Mucosa of rectum (tissue), 2 donors: ENCODE results near the gene OTUD7B.
A peak's percentile ranks its signal among the peaks of the same experiment; 100 is the strongest.
"Not testable (repeated sequence)": the region's sequence is repeated elsewhere in the genome, so short reads cannot be mapped to it uniquely, and the experiment has no call there.

ENCODE experiments used
- H3K27ac ChIP-seq, 2 donors: one replicate each; pipeline ENCODE4 v1.7.0; 2013; ENCODE audit warnings: inconsistent platforms in 2 of 2, low read depth in 2 of 2, low read length in 2 of 2
- H3K27me3 ChIP-seq, 2 donors: one replicate each; pipeline ENCODE4 v1.7.0; 2013; ENCODE audit warnings: low read length in 2 of 2; ENCODE audit not compliant: control insufficient read depth in 2 of 2, insufficient read depth in 2 of 2
- H3K36me3 ChIP-seq, 2 donors: one replicate each; pipeline ENCODE4 v1.7.0; 2013; ENCODE audit warnings: low read length in 2 of 2; ENCODE audit not compliant: control insufficient read depth in 2 of 2, insufficient read depth in 2 of 2
- H3K4me1 ChIP-seq, 2 donors: one replicate each; pipeline ENCODE4 v1.7.0; 2013; ENCODE audit warnings: low read length in 2 of 2, mild to moderate bottlenecking in 1 of 2; ENCODE audit not compliant: control insufficient read depth in 2 of 2, insufficient read depth in 2 of 2
- H3K4me3 ChIP-seq, 2 donors: one replicate each; pipeline ENCODE4 v1.7.0; 2013; ENCODE audit warnings: low read length in 2 of 2
- H3K9ac ChIP-seq, 2 donors: one replicate each; pipeline ENCODE4 v1.7.0; 2013; ENCODE audit warnings: low read length in 2 of 2, low read depth in 1 of 2, mild to moderate bottlenecking in 1 of 2
- H3K9me3 ChIP-seq, 2 donors: one replicate each; pipeline ENCODE4 v1.7.0; 2013; ENCODE audit warnings: low read length in 2 of 2; ENCODE audit not compliant: control insufficient read depth in 2 of 2
- donor health status: healthy.
- donor health status: Normal muscosa, but diverticular disease.

The OTUD7B gene

DNA sequence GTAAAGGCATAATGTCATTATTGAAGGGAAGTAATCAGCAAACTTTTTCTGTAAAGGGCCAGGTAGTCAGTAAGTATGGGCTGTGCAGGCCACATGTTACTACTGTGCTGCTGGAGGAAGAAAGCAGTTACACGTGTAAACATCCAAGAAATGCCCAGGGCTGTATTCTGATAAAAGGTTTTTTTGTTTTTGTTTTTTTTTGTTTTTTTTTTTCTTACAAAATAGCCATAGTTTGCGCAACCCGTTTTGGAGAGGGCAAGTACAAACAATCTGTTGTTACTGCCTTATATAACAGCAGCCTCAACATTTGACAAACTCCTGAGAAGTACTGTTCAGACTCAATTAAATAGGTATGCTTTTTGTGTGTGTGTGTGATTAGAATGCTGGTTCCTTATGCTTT lies 47.2 kb downstream of the OTUD7B start:
- Histone ChIP-seq H3K9me3 (no peaks in the 10 kb centered on the region), H3K4me1 (no peaks in the 10 kb centered on the region), H3K27me3 (no peaks in the 10 kb centered on the region), H3K9ac (no peak overlapping the region), H3K36me3 (peaks cover 40 to 43% of the 10 kb centered on the region in 2 donors), H3K27ac (no peak overlapping the region), H3K4me3 (no peak overlapping the region)

- Histone ChIP-seq H3K9me3 (no peaks in the 10 kb centered on the region), H3K9ac (no peak overlapping the region), H3K27ac (no peak overlapping the region), H3K36me3 (peaks cover 43 to 46% of the 10 kb centered on the region in 2 donors), H3K27me3 (no peaks in the 10 kb centered on the region), H3K4me3 (no peak overlapping the region), H3K4me1 (no peaks in the 10 kb centered on the region)
Measured at GRCh38 chr1:149962736-149963135, 47.8 kb downstream of the OTUD7B start.

GRCh38 chr1:149962039-149962647 lies 48.4 kb downstream of the OTUD7B start:
- H3K9ac ChIP-seq: peak overlapping the region in 1 of 2 donors; percentile 9
- H3K4me3 ChIP-seq: no peak overlapping the region
- H3K36me3 ChIP-seq: peaks cover 42 to 45% of the 10 kb centered on the region in 2 donors
- peak overlapping the region in 1 of 2 donors; percentile 2 for H3K27ac ChIP-seq
- no peaks in the 10 kb centered on the region for H3K27me3 ChIP-seq
- H3K4me1 ChIP-seq: no peaks in the 10 kb centered on the region
- no peaks in the 10 kb centered on the region for H3K9me3 ChIP-seq

GRCh38 chr1:149957548-149957947 lies 53.0 kb downstream of the OTUD7B start:
- H3K4me3 ChIP-seq, H3K4me1 ChIP-seq, H3K9me3 ChIP-seq, H3K9ac ChIP-seq, H3K27me3 ChIP-seq, H3K27ac ChIP-seq: not testable (repeated sequence)
- H3K36me3 ChIP-seq: peaks cover 16 to 20% of the 10 kb centered on the region in 2 donors

DNA sequence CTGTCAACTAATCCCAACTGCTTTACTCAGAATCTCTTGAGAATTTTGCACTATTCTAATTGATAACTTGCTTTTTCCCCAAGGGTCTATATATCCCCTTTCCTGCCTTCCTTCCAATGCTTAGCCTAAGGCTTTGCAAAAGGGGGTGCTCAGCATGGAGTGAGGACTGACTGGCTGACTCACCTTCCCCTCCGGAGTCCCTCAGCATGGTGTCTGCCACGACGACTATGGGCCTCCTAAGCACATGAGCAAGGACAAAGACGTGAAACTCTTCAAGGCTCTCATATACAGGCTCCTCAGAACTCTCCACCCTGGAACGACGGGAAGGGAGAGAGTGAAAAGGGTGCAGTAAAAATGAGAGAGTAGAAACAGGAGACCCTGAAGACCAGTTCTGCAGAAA lies 60.6 kb downstream of the OTUD7B start:
- Histone ChIP-seq H3K4me1 (no peaks in the 10 kb centered on the region), H3K27ac (no peak overlapping the region), H3K36me3 (peaks cover 23 to 27% of the 10 kb centered on the region in 2 donors), H3K27me3 (no peaks in the 10 kb centered on the region), H3K9me3 (no peaks in the 10 kb centered on the region), H3K4me3 (no peak overlapping the region), H3K9ac (no peak overlapping the region)

- no peaks in the 10 kb centered on the region for H3K27me3 ChIP-seq
- no peak overlapping the region for H3K27ac ChIP-seq
- no peak overlapping the region for H3K4me3 ChIP-seq
- H3K9me3 ChIP-seq: no peaks in the 10 kb centered on the region
- H3K4me1 ChIP-seq: peaks cover 2 to 29% of the 10 kb centered on the region in 2 donors
- peaks cover 32 to 37% of the 10 kb centered on the region in 2 donors for H3K36me3 ChIP-seq
- H3K9ac ChIP-seq: no peak overlapping the region
Measured at GRCh38 chr1:149945206-149945605, 65.3 kb downstream of the OTUD7B start.

GRCh38 chr1:149942885-149943284 lies 67.6 kb downstream of the OTUD7B start:
- Histone ChIP-seq H3K36me3 (peaks cover 23 to 26% of the 10 kb centered on the region in 2 donors), H3K9me3 (no peaks in the 10 kb centered on the region), H3K4me3 (no peak overlapping the region), H3K27me3 (no peaks in the 10 kb centered on the region), H3K9ac (no peak overlapping the region), H3K4me1 (peaks cover 14 to 47% of the 10 kb centered on the region in 2 donors), H3K27ac (peak overlapping the region; percentile 53 to 60)

- Histone ChIP-seq H3K27ac (peak overlapping the region; percentile 6 to 50), H3K27me3 (no peaks in the 10 kb centered on the region), H3K9ac (no peak overlapping the region)
Measured at GRCh38 chr1:149942207-149942606, 68.3 kb downstream of the OTUD7B start.

DNA sequence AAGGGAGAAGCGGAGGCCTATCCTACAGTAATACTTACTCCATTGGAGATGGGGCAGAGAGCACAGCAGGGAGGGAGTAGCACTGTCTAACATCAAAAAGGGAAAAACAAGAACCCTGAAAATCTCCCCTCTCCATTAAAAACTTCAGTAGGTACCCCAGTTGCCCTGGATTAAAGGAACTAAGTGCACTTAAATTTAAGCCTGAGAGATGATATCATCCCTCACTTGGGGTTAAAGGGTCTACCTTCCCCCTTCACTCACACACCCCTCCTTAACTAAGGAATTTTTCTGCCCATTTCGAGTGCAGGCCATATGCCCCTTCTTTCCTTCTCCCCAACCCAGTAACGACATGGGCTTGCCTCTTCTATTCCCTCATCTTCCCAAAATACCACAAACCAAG lies 70.1 kb downstream of the OTUD7B start:
- Histone ChIP-seq H3K9ac (no peak overlapping the region), H3K27ac (peak overlapping the region in 1 of 2 donors; percentile 90), H3K4me1 (peaks cover 22 to 59% of the 10 kb centered on the region in 2 donors)

More at GRCh38 chr1:149942207-149942606, 68.3 kb downstream of the OTUD7B start:
- H3K36me3 ChIP-seq: peaks cover 19 to 21% of the 10 kb centered on the region in 2 donors
- no peak overlapping the region for H3K4me3 ChIP-seq
- H3K4me1 ChIP-seq: peaks cover 19 to 54% of the 10 kb centered on the region in 2 donors
- no peaks in the 10 kb centered on the region for H3K9me3 ChIP-seq

GRCh38 chr1:149938668-149939003 lies 71.9 kb downstream of the OTUD7B start:
- H3K36me3 ChIP-seq, H3K27me3 ChIP-seq, H3K9me3 ChIP-seq: not testable (repeated sequence)
- peaks cover 34 to 74% of the 10 kb centered on the region in 2 donors for H3K4me1 ChIP-seq
- peak overlapping the region; percentile 53 to 61 for H3K4me3 ChIP-seq
- H3K27ac ChIP-seq: peak overlapping the region; percentile 91 to 92
- H3K9ac ChIP-seq: peak overlapping the region; percentile 49 to 67

More for the DNA sequence above, 70.1 kb downstream of the OTUD7B start:
- Histone ChIP-seq H3K9me3 (no peaks in the 10 kb centered on the region), H3K36me3 (peaks cover 14 to 15% of the 10 kb centered on the region in 2 donors), H3K4me3 (no peak overlapping the region), H3K27me3 (no peaks in the 10 kb centered on the region)
